Effector memory CD4-positive, alpha-beta T cell (primary cell): ENCODE results near the gene NDFIP1.

ENCODE experiments used
- DNase-seq, 3 donors: peaks; one replicate each; pipeline ENCODE4 v3.0.0-alpha.2; 2020
- H3K27ac ChIP-seq: 2 replicates; pipeline ENCODE4 v1.7.0; 2013; ENCODE audit warnings: mild to moderate bottlenecking, low read length, moderate library complexity; ENCODE audit not compliant: insufficient read depth, poor library complexity, severe bottlenecking
- H3K27me3 ChIP-seq: replicated peaks from 2 replicates; pipeline ENCODE4 v1.7.0; 2013; ENCODE audit warnings: mild to moderate bottlenecking, low read length; ENCODE audit not compliant: insufficient read depth, control insufficient read depth, poor library complexity, severe bottlenecking
- H3K36me3 ChIP-seq: 2 replicates; pipeline ENCODE4 v1.7.0; 2013; ENCODE audit warnings: mild to moderate bottlenecking, low read length, moderate library complexity; ENCODE audit not compliant: control insufficient read depth, insufficient read depth
- H3K4me1 ChIP-seq: 2 replicates; pipeline ENCODE4 v1.7.0; 2013; ENCODE audit warnings: low read length, mild to moderate bottlenecking; ENCODE audit not compliant: control insufficient read depth, insufficient read depth, poor library complexity, severe bottlenecking
- H3K4me3 ChIP-seq: 2 replicates; pipeline ENCODE4 v1.7.0; 2013; ENCODE audit warnings: low read length, low read depth, mild to moderate bottlenecking; ENCODE audit not compliant: insufficient read depth, poor library complexity, severe bottlenecking
- H3K9me3 ChIP-seq: 2 replicates; pipeline ENCODE4 v1.7.0; 2013; ENCODE audit warnings: mild to moderate bottlenecking, low read length, moderate library complexity; ENCODE audit not compliant: control insufficient read depth

NDFIP1 gene

GRCh38 chr5:142131394-142131793 lies 22.8 kb downstream of the NDFIP1 start:
- H3K27ac ChIP-seq = no peak overlapping the region
- H3K4me3 ChIP-seq = no peak overlapping the region
- no peak for DNase-seq
- H3K4me1 ChIP-seq = peaks cover 17% of the 10 kb centered on the region
- H3K36me3 ChIP-seq = peaks cover 22% of the 10 kb centered on the region
- H3K9me3 ChIP-seq = no peaks in the 10 kb centered on the region
- H3K27me3 ChIP-seq = no peaks in the 10 kb centered on the region

GRCh38 chr5:142132916-142133315 lies 24.3 kb downstream of the NDFIP1 start:
- Histone ChIP-seq H3K36me3 (peaks cover 32% of the 10 kb centered on the region), H3K4me1 (peaks cover 9% of the 10 kb centered on the region), H3K27me3 (no peaks in the 10 kb centered on the region), H3K4me3 (no peak overlapping the region), H3K9me3 (no peaks in the 10 kb centered on the region), H3K27ac (no peak overlapping the region)
- no peak for DNase-seq

GRCh38 chr5:142133330-142134206 lies 25.0 kb downstream of the NDFIP1 start:
- Histone ChIP-seq H3K4me1 (peaks cover 4% of the 10 kb centered on the region), H3K36me3 (peaks cover 37% of the 10 kb centered on the region), H3K4me3 (no peak overlapping the region), H3K9me3 (no peaks in the 10 kb centered on the region), H3K27ac (no peak overlapping the region), H3K27me3 (no peaks in the 10 kb centered on the region)
- DNase-seq = no peak

GRCh38 chr5:142134331-142135010 lies 25.9 kb downstream of the NDFIP1 start:
- no peak for DNase-seq

GRCh38 chr5:142141463-142141862 lies 32.9 kb downstream of the NDFIP1 start:
- Histone ChIP-seq H3K9me3 (no peaks in the 10 kb centered on the region), H3K4me1 (no peaks in the 10 kb centered on the region), H3K27me3 (no peaks in the 10 kb centered on the region), H3K36me3 (peaks cover 58% of the 10 kb centered on the region), H3K4me3 (no peak overlapping the region), H3K27ac (no peak overlapping the region)
- DNase-seq = no peak

More at GRCh38 chr5:142134331-142135010, 25.9 kb downstream of the NDFIP1 start:
- Histone ChIP-seq H3K4me3 (no peak overlapping the region), H3K9me3 (no peaks in the 10 kb centered on the region), H3K4me1 (peaks cover 4% of the 10 kb centered on the region), H3K27ac (no peak overlapping the region), H3K36me3 (peaks cover 41% of the 10 kb centered on the region), H3K27me3 (no peaks in the 10 kb centered on the region)

GRCh38 chr5:142143878-142144277 lies 35.3 kb downstream of the NDFIP1 start:
- Histone ChIP-seq H3K4me1 (no peaks in the 10 kb centered on the region), H3K27me3 (no peaks in the 10 kb centered on the region), H3K4me3 (no peak overlapping the region), H3K27ac (no peak overlapping the region), H3K36me3 (peaks cover 62% of the 10 kb centered on the region), H3K9me3 (no peaks in the 10 kb centered on the region)
- DNase-seq = no peak

GRCh38 chr5:142145106-142145900 lies 36.7 kb downstream of the NDFIP1 start:
- Histone ChIP-seq H3K9me3 (no peaks in the 10 kb centered on the region), H3K4me1 (no peaks in the 10 kb centered on the region), H3K36me3 (peaks cover 65% of the 10 kb centered on the region), H3K4me3 (no peak overlapping the region), H3K27me3 (no peaks in the 10 kb centered on the region), H3K27ac (no peak overlapping the region)
- DNase-seq = peak; percentile 2 to 22 (median 16)

GRCh38 chr5:142149363-142149762 lies 40.8 kb downstream of the NDFIP1 start:
- H3K36me3 ChIP-seq = peaks cover 77% of the 10 kb centered on the region

GRCh38 chr5:142150431-142150830 lies 41.9 kb downstream of the NDFIP1 start:
- Histone ChIP-seq H3K4me3 (no peak overlapping the region), H3K27ac (no peak overlapping the region), H3K9me3 (no peaks in the 10 kb centered on the region), H3K27me3 (no peaks in the 10 kb centered on the region), H3K4me1 (peaks cover 3% of the 10 kb centered on the region), H3K36me3 (peaks cover 73% of the 10 kb centered on the region)
- DNase-seq = no peak

More at GRCh38 chr5:142149363-142149762, 40.8 kb downstream of the NDFIP1 start:
- peaks cover 3% of the 10 kb centered on the region for H3K4me1 ChIP-seq
- H3K27ac ChIP-seq = no peak overlapping the region
- H3K27me3 ChIP-seq = no peaks in the 10 kb centered on the region
- DNase-seq = no peak
- no peaks in the 10 kb centered on the region for H3K9me3 ChIP-seq
- no peak overlapping the region for H3K4me3 ChIP-seq
